Psoas muscle (tissue), 8 donors: ENCODE results near the gene ASTN2. TPM values are rescaled to one million over a fixed set of nuclear protein-coding genes. Genes with fewer than 3 reads are reported as not detected.

Experiments
- ATAC-seq, 4 donors: fragments of 200-7000 bp; cut with Tn5 transposase; one replicate each; pipeline ENCODE4 v1.9.1; 2020; ENCODE audit warnings: moderate library complexity in 3 of 4, mild to moderate bottlenecking in 2 of 4
- DNase-seq, 2 donors: peaks; one replicate each; pipeline ENCODE4 v3.0.0-alpha.2; 2020
- H3K27ac ChIP-seq: fragments of 200-600 bp; one replicate; pipeline ENCODE4 v1.8.0; 2022
- H3K27me3 ChIP-seq, 3 donors: fragments of 200-600 bp in 1 of 3; one replicate each; pipeline versions ENCODE4 v1.6.1 to v1.8.0; 2013 to 2022; ENCODE audit warnings: low read length in 2 of 3, mild to moderate bottlenecking in 2 of 3, moderate library complexity in 1 of 3; ENCODE audit not compliant: insufficient read depth in 3 of 3
- H3K36me3 ChIP-seq, 2 donors: fragments of 200-600 bp in 1 of 2; one replicate each; pipeline versions ENCODE4 v1.6.1 to v1.8.0; 2013 to 2022; ENCODE audit warnings: low read depth in 1 of 2, mild to moderate bottlenecking in 1 of 2, moderate library complexity in 1 of 2; ENCODE audit not compliant: insufficient read depth in 1 of 2
- H3K4me1 ChIP-seq: fragments of 200-600 bp; one replicate; pipeline ENCODE4 v1.8.0; 2022
- H3K4me3 ChIP-seq: fragments of 200-600 bp; one replicate; pipeline ENCODE4 v1.8.0; 2022; ENCODE audit warnings: mild to moderate bottlenecking
- H3K9me3 ChIP-seq: fragments of 200-600 bp; one replicate; pipeline ENCODE4 v1.8.0; 2022
- WGBS, 3 donors: extraction: QIAGEN DNeasy Blood & Tissue Kit; methylation state at CpG; one replicate each; pipeline versions ENCODE4 v1.1.6 to v1.1.7; 2013; 5-methylcytosine and 5-hydroxymethylcytosine counted together
- intact Hi-C, 2 donors: fragments of 100-400 bp; cut with DNase I; formaldehyde crosslinking; loops; one replicate each; pipeline versions ENCODE4 v1.11.0 to v1.14.2; 2022
- polyA plus RNA-seq, 3 donors: library from polyadenylated mRNA; stranded (reverse); fragments of 200-250 nt; gene quantifications; one replicate each; pipeline ENCODE4 v1.2.3, GENCODE V29; 2013
- total RNA-seq, 4 donors: library from RNA; stranded (reverse); fragmentation: NEBNext Ultra II Directional in 2 of 4; extraction: Animal tissue kit (Norgen Biotek cat#: 25700) in 2 of 4; gene quantifications; one replicate each; pipeline versions ENCODE4 v1.2.1 to v1.2.4, GENCODE V29; 2021 to 2023
- TF ChIP-seq, protein P1 (sequence below): fragments of 200-600 bp; IDR thresholded peaks from one replicate; pipeline ENCODE4 v1.8.0; 2022; ENCODE audit warnings: antibody characterized with exemption
- donor health status: healthy with polysubstance abuse.
- donor health status: DM: no; HTN: no; CAD: no; lungs with moderate emphysema.
- donor health status: Bipolar disorder and iron deficiency.
- donor health status: healthy.
- donor health status: DM: yes; HTN: yes; CAD: no.
- donor health status: DM: no; HTN: no; CAD: no.
- donor health status: DM: no; HTN: no; CAD: no.
- donor health status: DM: yes; HTN: yes; CAD: no.

Gene ASTN2
- total and polyA plus RNA-seq, 7 donors: 2.0 to 10.3 (median 3.3) TPM

DNA sequence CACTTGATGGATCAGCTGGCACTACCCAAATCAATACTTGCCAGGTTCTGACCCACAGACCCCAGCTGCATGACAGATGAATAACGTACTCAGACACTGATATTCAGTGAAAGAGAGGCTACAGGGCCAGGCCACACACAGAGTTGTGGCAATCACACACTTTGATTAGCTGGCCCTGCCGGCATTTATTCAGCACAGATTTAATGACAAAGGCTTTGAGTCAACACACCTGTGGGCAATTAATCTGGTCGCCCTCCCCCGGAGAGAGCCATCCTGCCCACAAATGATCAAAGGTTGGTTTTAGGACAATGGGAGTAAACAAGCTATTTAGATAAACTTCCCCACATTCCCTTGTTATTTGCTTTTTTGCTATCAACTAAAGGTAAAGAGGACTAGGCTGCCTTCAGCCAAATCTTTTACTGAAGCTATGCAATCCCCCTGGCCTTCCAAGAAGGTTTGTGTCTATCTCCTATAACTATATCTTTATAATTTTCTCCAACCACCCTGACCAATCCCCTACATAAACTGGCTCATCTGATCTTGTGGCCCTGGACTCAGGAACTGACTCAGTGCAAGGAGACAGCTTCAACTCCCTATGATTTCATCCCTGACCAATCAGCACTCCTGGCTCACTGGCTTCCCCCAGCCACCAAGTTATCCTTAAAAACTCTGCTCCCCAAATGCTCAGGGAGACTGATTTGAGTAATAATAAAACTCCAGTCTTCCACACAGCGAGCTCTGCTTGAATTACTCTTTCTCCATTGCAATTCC lies 740.5 kb downstream of the ASTN2 start:
- H3K4me1 ChIP-seq: no peaks in the 10 kb centered on the region
- no peaks in the 10 kb centered on the region for H3K27me3 ChIP-seq
- ATAC-seq (no peak), DNase-seq (no peak)
- no peak overlapping the region for H3K27ac ChIP-seq
- TF ChIP-seq, protein P1, sequence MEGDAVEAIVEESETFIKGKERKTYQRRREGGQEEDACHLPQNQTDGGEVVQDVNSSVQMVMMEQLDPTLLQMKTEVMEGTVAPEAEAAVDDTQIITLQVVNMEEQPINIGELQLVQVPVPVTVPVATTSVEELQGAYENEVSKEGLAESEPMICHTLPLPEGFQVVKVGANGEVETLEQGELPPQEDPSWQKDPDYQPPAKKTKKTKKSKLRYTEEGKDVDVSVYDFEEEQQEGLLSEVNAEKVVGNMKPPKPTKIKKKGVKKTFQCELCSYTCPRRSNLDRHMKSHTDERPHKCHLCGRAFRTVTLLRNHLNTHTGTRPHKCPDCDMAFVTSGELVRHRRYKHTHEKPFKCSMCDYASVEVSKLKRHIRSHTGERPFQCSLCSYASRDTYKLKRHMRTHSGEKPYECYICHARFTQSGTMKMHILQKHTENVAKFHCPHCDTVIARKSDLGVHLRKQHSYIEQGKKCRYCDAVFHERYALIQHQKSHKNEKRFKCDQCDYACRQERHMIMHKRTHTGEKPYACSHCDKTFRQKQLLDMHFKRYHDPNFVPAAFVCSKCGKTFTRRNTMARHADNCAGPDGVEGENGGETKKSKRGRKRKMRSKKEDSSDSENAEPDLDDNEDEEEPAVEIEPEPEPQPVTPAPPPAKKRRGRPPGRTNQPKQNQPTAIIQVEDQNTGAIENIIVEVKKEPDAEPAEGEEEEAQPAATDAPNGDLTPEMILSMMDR: no peak
- intact Hi-C loops: no loop called here
- no peak overlapping the region for H3K4me3 ChIP-seq
- no peaks in the 10 kb centered on the region for H3K36me3 ChIP-seq
- H3K9me3 ChIP-seq: peaks cover 5% of the 10 kb centered on the region
- 86 to 88% (median 87%) methylated on average over 5 of the region's 5 CpGs for WGBS, 3 donors

DNA sequence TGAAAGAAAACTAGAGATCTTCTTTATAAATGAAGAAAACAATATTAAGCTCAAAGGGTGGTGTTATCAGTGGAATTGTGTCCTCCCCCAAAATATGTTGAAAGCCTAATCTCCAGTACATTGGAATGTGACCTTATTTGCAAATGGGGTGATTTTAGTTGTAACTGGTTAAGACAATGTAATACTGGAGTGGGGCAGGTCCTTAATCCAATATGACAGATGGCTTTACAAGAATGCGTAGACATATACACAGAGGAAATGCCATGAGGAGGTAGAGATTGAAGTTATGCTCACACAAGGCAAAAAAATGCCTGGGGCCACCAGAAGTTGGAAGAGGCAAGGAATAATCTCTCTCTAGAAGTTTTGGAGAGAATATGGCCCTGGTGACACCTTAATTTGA lies 741.5 kb downstream of the ASTN2 start:
- Histone ChIP-seq H3K4me1 (no peaks in the 10 kb centered on the region), H3K4me3 (no peak overlapping the region), H3K36me3 (no peaks in the 10 kb centered on the region), H3K9me3 (peaks cover 5% of the 10 kb centered on the region), H3K27me3 (no peaks in the 10 kb centered on the region), H3K27ac (no peak overlapping the region)
- DNase-seq (no peak), ATAC-seq (no peak)
- intact Hi-C loops: no loop called here
- TF ChIP-seq, protein P1: no peak
- 34 to 95% (median 38%) methylated on average over 1 of the region's 1 CpG for WGBS, 3 donors

DNA sequence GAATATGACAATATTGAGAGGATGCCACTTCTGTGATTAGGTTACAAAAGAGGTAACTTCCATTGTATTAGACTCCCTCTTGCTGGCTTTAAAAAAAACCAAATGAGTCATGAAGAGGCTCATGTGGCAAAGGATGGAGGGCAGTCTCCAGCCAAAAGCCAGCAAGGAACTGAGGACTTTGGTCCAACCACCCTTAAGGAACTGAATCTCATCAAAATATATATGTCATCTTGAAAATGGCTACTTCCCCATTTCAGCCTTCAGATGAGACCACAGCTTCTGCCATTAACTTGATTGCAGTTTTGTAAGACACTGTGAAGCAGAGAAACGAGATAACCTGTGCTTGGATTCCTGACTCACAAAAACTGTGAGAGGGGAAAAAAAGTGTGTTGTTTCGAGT lies 743.3 kb downstream of the ASTN2 start:
- Histone ChIP-seq H3K36me3 (no peaks in the 10 kb centered on the region), H3K27ac (no peak overlapping the region), H3K4me1 (peaks cover under 1% of the 10 kb centered on the region), H3K4me3 (no peak overlapping the region), H3K9me3 (peaks cover 5% of the 10 kb centered on the region), H3K27me3 (no peaks in the 10 kb centered on the region)
- TF ChIP-seq, protein P1: no peak
- ATAC-seq (no peak), DNase-seq (no peak)
- WGBS, 3 donors: 72 to 79% (median 75%) methylated on average over 2 of the region's 2 CpGs
- intact Hi-C loops: no loop called here

DNA sequence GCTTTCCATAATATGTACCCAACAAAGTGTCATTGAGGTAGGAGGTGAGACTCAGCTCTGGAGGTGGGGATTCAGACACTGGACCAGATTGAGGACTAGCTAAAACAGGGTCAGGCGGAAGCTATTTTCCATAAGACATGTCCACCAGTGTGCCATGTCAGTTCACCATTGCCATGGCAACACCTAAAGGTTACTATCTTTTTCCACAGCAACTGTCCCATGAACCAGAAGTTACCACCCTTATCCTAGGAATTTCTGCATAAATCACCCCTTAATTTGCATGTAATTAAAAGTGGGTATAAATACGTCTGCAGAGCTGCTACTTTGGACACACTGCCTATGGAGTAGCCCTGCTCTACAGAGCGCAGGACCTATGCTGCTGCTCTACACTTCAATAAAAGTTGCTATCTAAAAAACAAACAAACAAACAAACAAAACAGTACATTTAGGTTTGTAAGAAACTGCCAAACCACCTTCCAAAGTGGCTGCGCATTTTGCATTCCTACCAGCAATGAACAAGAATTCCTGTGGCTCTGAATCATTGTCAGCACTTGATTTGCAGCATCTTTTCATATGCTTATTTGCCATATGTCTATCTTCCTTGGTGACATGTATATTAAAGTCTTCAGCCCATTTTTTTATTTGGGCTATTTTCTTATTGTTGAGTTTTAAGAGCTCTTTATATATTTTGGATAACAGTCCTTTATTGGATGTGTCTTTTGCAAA lies 745.7 kb downstream of the ASTN2 start:
- no peak for ATAC-seq
- Histone ChIP-seq H3K4me3 (no peak overlapping the region), H3K9me3 (peaks cover 5% of the 10 kb centered on the region)

More for the DNA sequence above, 745.7 kb downstream of the ASTN2 start:
- peaks cover 4% of the 10 kb centered on the region for H3K4me1 ChIP-seq
- TF ChIP-seq, protein P1: no peak
- 87 to 97% (median 93%) methylated on average over 4 of the region's 4 CpGs for WGBS, 3 donors
- H3K27me3 ChIP-seq: no peaks in the 10 kb centered on the region
- intact Hi-C loops: no loop called here
- DNase-seq: no peak
- H3K27ac ChIP-seq: no peak overlapping the region
- H3K36me3 ChIP-seq: no peaks in the 10 kb centered on the region
